DMS153 (cell line): Measurements from ENCODE around the gene CNKSR3.

Experiments
- DNase-seq: peaks from one replicate; lab custom pipeline; 2025; lab: John Stamatoyannopoulos, UW

Gene CNKSR3

DNA sequence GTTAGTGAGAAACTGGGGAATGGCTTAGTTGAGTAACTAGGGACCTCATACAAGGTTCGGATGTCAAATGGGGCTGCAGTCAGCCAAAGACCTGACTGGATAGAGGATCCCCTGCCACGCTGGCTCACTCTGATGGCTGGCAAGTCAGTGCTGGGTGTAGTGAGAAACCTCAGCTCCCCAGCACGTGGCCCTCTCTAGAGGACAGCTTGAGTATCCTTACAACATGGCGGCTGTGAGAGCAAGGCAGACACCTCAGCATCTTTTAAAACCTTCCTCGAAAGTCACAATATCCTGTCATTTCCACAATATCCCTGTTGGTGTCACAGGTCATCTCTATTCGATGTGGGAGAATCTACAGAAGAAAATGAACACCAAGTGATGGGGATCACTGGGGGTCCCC, 127.2 kb downstream of the CNKSR3 start:
- no peak for DNase-seq

GRCh38 chr6:154382740-154383139, 127.7 kb downstream of the CNKSR3 start:
- DNase-seq = no peak

DNA sequence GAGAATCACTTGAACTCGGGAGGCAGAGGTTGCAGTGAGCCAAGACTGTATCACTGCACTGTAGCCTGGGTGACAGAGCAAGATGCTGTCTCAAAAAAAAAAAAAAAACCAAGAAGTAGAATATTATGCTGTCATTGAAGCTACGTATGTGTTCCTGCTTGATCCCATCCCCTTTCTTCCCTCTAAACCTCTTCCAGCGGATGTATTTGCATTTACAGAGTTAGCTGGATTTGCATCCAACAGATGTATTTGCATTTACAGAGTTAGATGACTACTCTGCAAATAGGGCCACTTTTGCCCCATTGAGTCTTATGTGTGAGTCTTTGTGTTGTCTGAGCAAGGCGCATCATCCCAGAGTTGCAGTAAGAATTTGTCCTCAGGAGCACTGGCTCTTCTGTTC, 128.9 kb downstream of the CNKSR3 start:
- no peak for DNase-seq

- no peak for DNase-seq
Measured at GRCh38 chr6:154380741-154381140, 129.7 kb downstream of the CNKSR3 start.

DNA sequence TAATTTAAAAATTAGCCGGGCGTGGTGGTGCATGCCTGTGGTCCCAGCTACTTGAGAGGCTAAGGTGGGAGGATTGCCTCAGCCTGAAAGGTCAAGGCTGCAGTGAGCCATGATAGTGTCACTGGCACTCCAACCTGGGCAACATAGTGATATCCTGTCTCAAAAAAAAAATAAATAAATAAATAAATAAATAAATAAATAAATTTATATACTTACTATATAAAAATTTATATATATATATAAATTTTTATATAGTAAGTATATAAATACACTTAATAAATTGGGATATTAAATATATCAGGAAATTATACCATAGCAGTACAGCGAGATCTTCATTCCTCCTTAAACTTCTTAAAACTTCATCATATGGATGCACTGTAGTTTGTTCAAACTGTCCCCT, 130.9 kb downstream of the CNKSR3 start:
- no peak for DNase-seq

GRCh38 chr6:154378518-154378917, 132.0 kb downstream of the CNKSR3 start:
- no peak for DNase-seq

- DNase-seq = no peak
Measured at GRCh38 chr6:154377726-154378125, 132.8 kb downstream of the CNKSR3 start.

- DNase-seq = no peak
Measured at GRCh38 chr6:154373971-154374370, 136.5 kb downstream of the CNKSR3 start.

DNA sequence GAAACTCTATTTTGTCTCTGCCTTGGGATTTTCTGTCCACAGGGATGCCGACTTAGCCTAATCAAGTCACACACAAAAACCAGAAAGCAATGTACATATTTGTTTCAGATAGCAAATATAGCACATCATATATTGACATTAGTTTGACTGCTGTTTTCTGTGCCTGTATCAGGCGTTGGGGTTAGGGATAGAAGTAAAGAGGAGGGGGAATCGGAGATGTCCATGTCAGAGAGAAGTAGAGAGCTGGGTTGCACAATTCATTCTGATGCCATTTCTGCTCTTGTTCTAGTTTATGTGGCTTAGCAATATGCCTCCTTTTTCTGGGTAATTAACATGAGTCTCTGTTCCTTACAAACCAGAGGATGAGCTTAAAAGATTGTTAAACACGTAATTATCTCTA, 139.2 kb downstream of the CNKSR3 start:
- DNase-seq = no peak

DNA sequence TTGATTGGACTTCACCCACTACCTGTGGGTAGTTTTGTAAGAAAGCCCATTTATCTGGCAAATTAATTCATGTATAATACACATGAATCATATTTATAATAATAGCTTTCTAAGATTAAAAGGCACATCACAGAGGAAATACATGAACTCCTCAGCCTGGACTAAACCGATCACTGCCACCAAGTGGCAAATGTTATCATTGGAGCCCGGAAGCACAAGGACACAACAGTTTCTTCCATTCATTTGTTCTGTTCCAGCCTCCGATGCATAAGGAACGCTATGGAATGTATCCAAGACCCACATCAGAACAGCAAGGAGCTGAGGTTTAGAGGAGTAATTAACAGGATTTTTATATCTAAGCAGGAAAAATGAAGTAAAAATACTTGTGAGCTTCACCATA, 139.9 kb downstream of the CNKSR3 start:
- no peak for DNase-seq

DNA sequence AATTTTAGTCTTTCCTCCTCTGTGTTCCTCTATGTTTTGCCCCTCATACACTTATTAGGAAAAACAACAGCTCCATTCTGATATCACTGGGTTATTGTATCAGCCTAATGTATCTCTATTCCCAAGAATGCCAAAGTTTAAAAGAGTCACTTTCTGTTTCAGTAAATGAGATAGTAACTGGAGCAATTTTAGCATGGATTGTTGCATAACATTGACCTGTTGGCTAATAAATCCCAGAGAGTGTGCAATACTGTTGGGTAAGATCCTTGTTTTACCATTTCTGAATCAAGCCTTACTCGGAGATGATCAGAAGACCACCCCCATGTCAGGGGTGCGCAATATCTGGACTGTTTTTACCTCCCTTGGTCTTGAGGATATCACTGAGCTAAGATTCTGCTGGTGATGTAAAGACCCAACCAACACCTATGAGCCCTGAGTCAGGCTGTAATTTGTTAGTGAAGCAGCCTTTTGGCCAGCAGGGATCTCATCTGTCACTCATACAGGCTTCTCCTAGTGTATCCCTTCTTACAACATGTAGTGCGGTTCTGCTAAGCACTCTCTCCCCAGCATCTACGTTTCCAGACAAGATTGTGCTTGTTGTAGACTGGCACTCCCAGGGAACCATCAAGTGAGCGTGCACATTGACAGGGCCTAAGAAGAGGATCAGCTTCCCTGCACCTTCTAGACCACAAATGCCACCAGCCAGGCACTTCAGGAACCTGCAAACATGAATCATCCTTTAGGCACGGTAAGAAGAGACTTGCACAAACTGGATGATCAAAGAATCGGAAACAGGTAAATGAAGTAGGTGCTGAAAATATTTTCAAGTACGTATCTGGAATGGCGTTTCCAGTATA, 142.4 kb downstream of the CNKSR3 start:
- no peak for DNase-seq

GRCh38 chr6:154367336-154367735, 143.1 kb downstream of the CNKSR3 start:
- DNase-seq = no peak

DNA sequence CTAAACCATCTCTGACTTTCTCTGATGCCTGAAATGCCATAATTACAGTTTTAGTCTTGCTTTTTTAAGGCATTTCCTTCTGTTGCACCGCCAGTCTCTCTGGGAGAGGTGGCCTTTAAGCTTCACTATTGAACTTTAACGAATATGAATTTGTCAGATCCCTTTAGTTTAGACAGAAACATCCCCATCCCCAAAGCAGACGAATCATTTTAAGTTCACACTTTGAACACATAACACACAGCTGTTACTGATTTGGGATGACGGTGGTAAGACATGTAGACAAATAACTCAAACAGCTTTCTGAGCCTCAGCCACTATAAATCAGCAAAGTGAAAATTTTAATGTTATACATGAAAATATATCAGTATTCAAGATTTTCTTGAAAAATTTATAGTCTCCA, 146.7 kb downstream of the CNKSR3 start:
- no peak for DNase-seq

DNA sequence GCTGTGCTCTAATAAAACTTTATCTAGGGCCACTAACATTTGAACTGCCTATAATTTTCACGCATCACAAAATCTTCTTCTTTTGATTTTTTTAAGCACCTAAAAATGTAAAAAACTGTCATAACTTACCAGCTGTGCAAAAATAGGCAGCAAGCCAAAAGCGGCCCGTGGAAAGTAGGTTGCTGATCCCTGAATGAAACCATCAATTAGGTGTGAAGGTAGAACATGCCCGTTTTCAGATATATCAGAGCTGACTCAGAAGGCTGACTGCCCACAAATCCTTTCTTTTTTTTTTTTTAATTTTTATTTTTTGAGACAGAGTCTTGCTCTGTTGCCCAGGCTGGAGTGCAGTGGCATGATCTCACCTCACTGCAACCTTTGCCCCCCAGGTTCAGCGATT, 149.0 kb downstream of the CNKSR3 start:
- no peak for DNase-seq

DNA sequence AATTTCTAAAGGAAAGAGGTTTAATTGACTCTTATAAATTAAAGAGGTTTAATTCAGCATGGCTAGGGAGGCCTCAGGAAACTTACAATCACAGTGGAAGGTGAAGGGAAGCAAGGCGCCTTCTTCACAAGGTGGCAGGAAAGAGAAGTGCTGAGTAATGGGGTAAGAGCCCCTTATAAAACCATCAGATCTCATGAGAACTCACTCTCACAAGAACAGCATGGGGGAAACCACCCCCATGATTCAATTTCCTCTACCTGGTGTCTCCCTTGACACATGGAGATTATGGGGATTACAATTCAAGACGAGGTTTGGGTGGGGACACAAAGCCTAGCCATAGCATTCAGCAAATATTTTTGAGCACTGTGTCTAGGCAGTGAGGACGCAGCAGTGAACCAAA, 150.0 kb downstream of the CNKSR3 start:
- DNase-seq = no peak

GRCh38 chr6:154359679-154360078, 150.8 kb downstream of the CNKSR3 start:
- no peak for DNase-seq

DNA sequence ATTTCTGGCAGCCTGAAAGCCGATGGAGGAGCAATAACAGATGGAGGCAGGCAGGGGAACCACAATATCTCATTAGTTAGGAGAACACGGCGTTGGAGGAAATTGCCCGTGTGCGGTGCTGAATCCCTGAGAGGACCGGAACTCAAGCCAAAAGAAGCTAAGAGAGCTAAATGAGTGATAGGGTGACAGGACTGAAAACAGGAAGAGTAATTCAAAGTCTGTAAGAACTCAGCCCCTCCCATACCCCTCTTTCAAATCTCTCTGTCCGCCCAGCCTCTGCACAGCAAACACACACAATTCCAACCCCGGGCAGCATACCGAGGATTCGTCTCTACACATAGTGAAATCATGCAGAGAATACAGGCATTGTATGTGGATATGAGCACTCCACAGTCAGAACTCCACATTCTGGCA, 151.3 kb downstream of the CNKSR3 start:
- no peak for DNase-seq

GRCh38 chr6:154358019-154358545, 152.4 kb downstream of the CNKSR3 start:
- DNase-seq = no peak

GRCh38 chr6:154356690-154357089, 153.8 kb downstream of the CNKSR3 start, which contains the start of gene IPCEF1:
TSS of gene IPCEF1 (minus strand) at chr6:154356803. CDS start at chr6:154265947, 90,856 bp downstream.
- DNase-seq = no peak

DNA sequence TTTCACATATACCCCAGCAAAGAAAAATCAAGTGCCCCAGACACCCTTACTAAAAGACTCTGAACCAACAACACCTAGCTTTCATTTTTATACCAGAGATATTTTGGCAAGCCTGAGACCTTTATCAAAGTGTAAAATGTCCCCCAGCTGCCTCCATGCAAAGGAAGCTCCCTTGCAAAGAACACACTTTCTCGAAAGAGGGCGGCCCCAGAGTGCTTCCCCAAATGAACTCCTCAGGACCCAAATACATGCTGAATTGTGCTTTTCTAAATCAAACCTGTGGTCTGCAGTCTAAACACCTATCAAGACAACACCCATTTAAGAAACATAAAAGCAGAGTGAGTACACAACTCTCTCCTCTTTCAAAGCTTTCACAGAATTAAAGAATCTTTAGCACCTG, 154.4 kb downstream of the CNKSR3 start:
- no peak for DNase-seq

GRCh38 chr6:154354265-154354777, 156.2 kb downstream of the CNKSR3 start:
- no peak for DNase-seq

DNA sequence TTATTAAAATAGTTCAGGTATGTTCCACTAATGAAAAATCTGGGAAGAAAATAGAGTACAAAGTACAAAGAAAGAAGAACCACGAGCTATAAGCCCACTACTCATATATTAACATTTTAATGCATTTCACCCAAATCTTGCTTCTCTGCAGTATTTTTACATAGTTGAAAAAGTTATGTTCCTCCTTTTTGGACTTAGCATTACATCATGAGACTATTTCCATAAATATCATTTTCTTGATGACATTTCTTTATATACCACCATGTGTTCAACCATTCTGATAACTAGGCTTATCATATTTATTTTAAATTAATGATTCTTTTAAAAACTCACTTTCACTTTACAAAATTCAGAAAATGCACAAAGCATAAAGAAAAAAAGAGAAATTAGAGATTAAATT, 156.9 kb downstream of the CNKSR3 start:
- no peak for DNase-seq

DNA sequence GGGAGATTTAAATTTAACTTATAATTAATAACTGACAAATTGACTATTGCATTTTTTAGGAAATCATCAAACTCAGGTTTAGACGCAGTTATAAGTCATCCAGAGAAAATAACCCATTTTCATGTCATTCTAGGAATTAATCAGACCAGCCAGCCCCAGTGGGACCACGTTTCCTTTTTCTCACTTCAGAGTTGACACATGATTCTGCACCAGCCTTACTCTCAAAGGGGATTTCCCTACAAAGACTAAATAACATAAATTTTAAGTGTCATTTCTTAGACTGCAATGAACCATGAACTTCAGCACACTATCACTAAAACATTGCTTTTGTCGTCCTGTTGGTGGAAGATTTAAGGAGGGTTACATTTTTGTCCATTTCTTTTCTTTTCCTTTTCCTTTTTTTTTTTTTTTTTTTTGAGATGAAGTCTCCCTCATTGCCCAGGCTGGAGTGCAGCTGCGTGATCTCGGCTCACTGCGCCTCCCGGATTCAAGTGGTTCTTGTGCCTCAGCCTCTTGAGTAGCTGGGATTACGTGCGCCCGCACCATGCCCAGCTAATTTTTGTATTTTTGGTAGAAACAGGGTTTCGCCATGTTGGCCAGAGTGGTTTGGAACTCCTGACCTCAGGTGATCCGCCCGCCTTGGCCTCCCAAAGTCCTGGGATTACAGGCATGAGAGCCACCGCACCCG, 157.4 kb downstream of the CNKSR3 start:
- DNase-seq = no peak
